HepG2 (cell line): ENCODE data around the gene SEPTIN10. TPM values are rescaled to one million over a fixed set of nuclear protein-coding genes. Genes with fewer than 3 reads are reported as not detected.

Experiments
- BRD4 ChIP-seq: sonication (generic); formaldehyde crosslinking; IDR thresholded peaks from 2 replicates; pipeline ENCODE4 v1.4.0; 2020; ENCODE audit warnings: missing genetic modification reagents
- REST ChIP-seq, 2 experiments: IDR thresholded peaks; 2 replicates each; pipeline ENCODE4 v1.6.1; 2011 to 2012; ENCODE audit warnings: low read length in 2 of 2, borderline replicate concordance in 1 of 2, low read depth in 1 of 2, mild to moderate bottlenecking in 1 of 2, moderate library complexity in 1 of 2
- THAP7 ChIP-seq: sonication (generic); formaldehyde crosslinking; IDR thresholded peaks from 2 replicates; pipeline ENCODE4 v1.8.1; 2023; ENCODE audit warnings: mild to moderate bottlenecking, missing genetic modification reagents
- ZNF329 ChIP-seq: sonication (generic); formaldehyde crosslinking; IDR thresholded peaks from 2 replicates; pipeline ENCODE4 v1.9.0; 2021; ENCODE audit warnings: low read depth, mild to moderate bottlenecking, missing genetic modification reagents
- ZNF562 ChIP-seq: sonication (generic); formaldehyde crosslinking; IDR thresholded peaks from 2 replicates; pipeline ENCODE4 v1.8.0; 2022; ENCODE audit warnings: missing genetic modification reagents, borderline replicate concordance
- ZNF646 ChIP-seq: sonication (generic); formaldehyde crosslinking; IDR thresholded peaks from 2 replicates; pipeline ENCODE4 v1.9.0; 2021; ENCODE audit warnings: mild to moderate bottlenecking, missing genetic modification reagents
- ZNF687 ChIP-seq: sonication (generic); formaldehyde crosslinking; IDR thresholded peaks from 2 replicates; pipeline ENCODE4 v1.5.1; 2020; ENCODE audit warnings: mild to moderate bottlenecking, missing genetic modification reagents, moderate library complexity
- ZNF775 ChIP-seq: sonication (generic); formaldehyde crosslinking; IDR thresholded peaks from 2 replicates; pipeline ENCODE4 v1.4.0; 2020; ENCODE audit warnings: missing genetic modification reagents, mild to moderate bottlenecking, moderate library complexity, borderline replicate concordance
- ZUFSP ChIP-seq: sonication (generic); formaldehyde crosslinking; IDR thresholded peaks from 2 replicates; pipeline ENCODE4 v1.9.0; 2021; ENCODE audit warnings: missing genetic modification reagents, mild to moderate bottlenecking, borderline replicate concordance
- polyA plus RNA-seq, 8 experiments: library from polyadenylated mRNA; depleted of rRNA in 3 of 8; stranded (reverse) in 7 of 8; unstranded in 1 of 8; fragments of >200 nt; fragmentation: Illumina TruSeq in 4 of 8; extraction: Trizol in 4 of 8; gene quantifications; 2 replicates each; pipeline versions ENCODE4 v1.2.1 to v1.2.3, GENCODE V29; 2011 to 2016; ENCODE audit warnings: low read depth in 4 of 8, missing spikeins in 1 of 8, mixed read lengths in 1 of 8; ENCODE audit not compliant: insufficient read depth in 1 of 8
- total RNA-seq, 5 experiments: library from RNA; depleted of rRNA; stranded (reverse); fragments of >200 nt; fragmentation: Illumina TruSeq; extraction: Trizol; gene quantifications; 2 replicates each; pipeline ENCODE4 v1.2.3, GENCODE V29; 2016; ENCODE audit warnings: low read depth in 1 of 5

Gene SEPTIN10
- total and polyA plus RNA-seq, 2 of the 13 experiments (the other 11 are each of a cell fraction or from before 2014, with no cell fraction given) = 45.8 to 67.5 TPM

GRCh38 chr2:109637749-109638570 lies 24.2 kb upstream of the SEPTIN10 start (continued):
- TF ChIP-seq ZUFSP (CRISPR knock-in tag) (no peak), ZNF775 (CRISPR knock-in tag) (no peak), ZNF329 (CRISPR knock-in tag) (no peak), ZNF562 (CRISPR knock-in tag) (no peak), BRD4 (CRISPR knock-in tag) (no peak), THAP7 (CRISPR knock-in tag) (no peak), ZNF687 (CRISPR knock-in tag) (no peak), REST (IDR thresholded peaks at IDR 0.05; ENCODE audit: borderline replicate concordance in 1 of 2, low read depth in 1 of 2, low read length in 2 of 2) (no peak), ZNF646 (CRISPR knock-in tag) (no peak; the same call in 1 of the 2 replicates)
